Heart left ventricle (tissue), 16 donors: ENCODE data around the gene SLC1A4. TPM values are rescaled to one million over a fixed set of nuclear protein-coding genes. Genes with fewer than 3 reads are reported as not detected.

Source experiments
- ATAC-seq, 4 donors: fragments of 200-7000 bp; cut with Tn5 transposase; one replicate each; pipeline ENCODE4 v1.9.1; 2020 to 2022; ENCODE audit warnings: moderate library complexity in 4 of 4, mild to moderate bottlenecking in 3 of 4, moderate number of reproducible peaks in 1 of 4
- DNase-seq, 5 donors: peaks; one replicate each; pipeline ENCODE4 v3.0.0-alpha.2; 2020
- H3K27ac ChIP-seq, 12 donors: fragments of 200-600 bp; sonication (generic) in 4 of 12; one replicate each; pipeline versions ENCODE4 v1.5.0 to v1.8.0; 2016 to 2022; ENCODE audit warnings: mild to moderate bottlenecking in 2 of 12
- H3K27me3 ChIP-seq, 9 donors: fragments of 200-600 bp; sonication (generic) in 2 of 9; one replicate each; pipeline versions ENCODE4 v1.5.1 to v1.8.0; 2016 to 2022; ENCODE audit warnings: mild to moderate bottlenecking in 3 of 9
- H3K36me3 ChIP-seq, 9 donors: fragments of 200-600 bp; sonication (generic) in 2 of 9; one replicate each; pipeline versions ENCODE4 v1.5.0 to v1.8.0; 2018 to 2022; ENCODE audit warnings: mild to moderate bottlenecking in 2 of 9
- H3K4me1 ChIP-seq, 12 donors: fragments of 200-600 bp; sonication (generic) in 4 of 12; one replicate each; pipeline versions ENCODE4 v1.5.0 to v1.8.0; 2016 to 2022; ENCODE audit warnings: mild to moderate bottlenecking in 3 of 12
- H3K4me3 ChIP-seq, 12 donors: fragments of 200-600 bp; sonication (generic) in 4 of 12; one replicate each; pipeline versions ENCODE4 v1.5.0 to v1.8.0; 2017 to 2022; ENCODE audit warnings: mild to moderate bottlenecking in 9 of 12, moderate library complexity in 4 of 12
- H3K9me3 ChIP-seq, 12 donors: fragments of 200-600 bp; sonication (generic) in 4 of 12; one replicate each; pipeline versions ENCODE4 v1.5.0 to v1.8.0; 2016 to 2022; ENCODE audit warnings: mild to moderate bottlenecking in 1 of 12
- CTCF ChIP-seq, 12 donors: fragments of 200-600 bp; sonication (generic) in 4 of 12; IDR thresholded peaks; one replicate each; pipeline versions ENCODE4 v1.5.0 to v1.8.0; 2018 to 2022; ENCODE audit warnings: antibody characterized with exemption in 12 of 12, mild to moderate bottlenecking in 5 of 12
- POLR2A ChIP-seq, 2 donors: fragments of 450-650 bp; IDR thresholded peaks; one replicate each; pipeline ENCODE4 v1.6.1; 2017; ENCODE audit warnings: antibody characterized with exemption in 2 of 2, mild to moderate bottlenecking in 2 of 2, moderate library complexity in 2 of 2
- WGBS, 4 donors: extraction: QIAGEN DNeasy Blood & Tissue Kit in 2 of 4; methylation state at CpG; one replicate each; pipeline versions ENCODE4 v1.1.5 to v1.1.7; 2013 to 2018; 5-methylcytosine and 5-hydroxymethylcytosine counted together
- intact Hi-C, 10 donors: fragments of 100-400 bp; cut with DNase I; formaldehyde crosslinking; loops; one replicate each; pipeline versions ENCODE4 v1.11.1 to v1.14.2; 2022
- polyA plus RNA-seq, 2 donors: library from polyadenylated mRNA; stranded (reverse); fragments of 200-250 nt; gene quantifications; one replicate each; pipeline ENCODE4 v1.2.3, GENCODE V29; 2013
- total RNA-seq, 9 donors: library from RNA; depleted of rRNA in 2 of 9; stranded (reverse); fragments of >200 nt in 2 of 9; fragmentation: NEBNext Ultra II Directional in 3 of 9; extraction: Animal tissue kit (Norgen Biotek cat#: 25700) in 3 of 9; gene quantifications; one replicate each; pipeline versions ENCODE4 v1.1.0 to v1.2.4, GENCODE V29; 2016 to 2023
- donor health status: ischemic (EF 13 %, LVEDD 7.1; RV severe dilation, severe dysfunction).
- donor health status: healthy with polysubstance abuse.
- donor health status: DM: no; HTN: yes; CAD: no.
- donor health status: DM: no; HTN: no; CAD: no.
- donor health status: ischemic (EF 25% LVEDD 6.9; RV normal size, moderate dysfunction).
- donor health status: ischemic (EF 25% LVEDD 5.7; RV mildly dilated, moderate dysfunction).
- donor health status: healthy.
- donor health status: DM: yes; HTN: yes; CAD: no.
- donor health status: ischemic (EF 35%, LVEDD 5.7; RV mildly dilated, moderate dysfunction).
- donor health status: nonischemic (EF 11% LVEDD 7.7; RV severe dilation, severe dysfunction).
- donor health status: DM: yes; HTN: yes; CAD: no.
- donor health status: PGD.
- donor health status: ischemic (EF 29% LVEDD 5.4; RV normal size, mild dysfunction).
- donor health status: nonischemic (EF 23%, LVEDD 6.1; RV moderate dilation, normal function).

The SLC1A4 gene
- total and polyA plus RNA-seq, 11 donors = 3.0 to 22.4 (median 10.8) TPM

- H3K36me3 ChIP-seq = peaks cover 0 to 83% (median 45%) of the 10 kb centered on the region in 9 donors
- no peak overlapping the region for H3K4me3 ChIP-seq
- no peak for TF ChIP-seq POLR2A (IDR thresholded peaks at IDR 0.05)
- TF ChIP-seq CTCF (IDR thresholded peaks at IDR 0.05) = no peak
- ATAC-seq (no peak), DNase-seq (no peak)
- H3K9me3 ChIP-seq = no peaks in the 10 kb centered on the region
- WGBS, 4 donors = 81 to 89% (median 85%) methylated on average over 6 of the region's 6 CpGs
- peaks cover 0 to 26% (median 0%) of the 10 kb centered on the region in 12 donors for H3K4me1 ChIP-seq
- no peaks in the 10 kb centered on the region for H3K27me3 ChIP-seq
- intact Hi-C loops = no loop called here
- H3K27ac ChIP-seq = peak overlapping the region in 2 of 12 donors; percentile 28 to 55
Observed at GRCh38 chr2:65016789-65017188, 27.6 kb downstream of the SLC1A4 start.

GRCh38 chr2:65017335-65017734, 28.1 kb downstream of the SLC1A4 start:
- H3K4me1 ChIP-seq = peaks cover 0 to 26% (median 0%) of the 10 kb centered on the region in 12 donors
- peak in 2 of 5 donors; percentile 24 for DNase-seq
- no peaks in the 10 kb centered on the region for H3K27me3 ChIP-seq
- H3K27ac ChIP-seq = peak overlapping the region in 4 of 12 donors; percentile 1 to 81 (median 30)
- intact Hi-C loops = no loop called here
- ATAC-seq = peak in 2 of 4 donors; percentile 54 to 73
- 47 to 59% (median 54%) methylated on average over 4 of the region's 4 CpGs for WGBS, 4 donors
- TF ChIP-seq CTCF (IDR thresholded peaks at IDR 0.05) (peak in 9 of 12 donors; percentile 21 to 60 (median 48)), POLR2A (IDR thresholded peaks at IDR 0.05) (no peak)
- H3K36me3 ChIP-seq = peaks cover 0 to 84% (median 44%) of the 10 kb centered on the region in 9 donors
- no peak overlapping the region for H3K4me3 ChIP-seq
- no peaks in the 10 kb centered on the region for H3K9me3 ChIP-seq

- TF ChIP-seq CTCF (IDR thresholded peaks at IDR 0.05) (no peak), POLR2A (IDR thresholded peaks at IDR 0.05) (no peak)
- Histone ChIP-seq H3K9me3 (no peaks in the 10 kb centered on the region), H3K27ac (peak overlapping the region in 4 of 12 donors; percentile 16 to 81 (median 26)), H3K4me3 (no peak overlapping the region), H3K4me1 (peaks cover 0 to 26% (median 0%) of the 10 kb centered on the region in 12 donors), H3K36me3 (peaks cover 0 to 80% (median 44%) of the 10 kb centered on the region in 9 donors), H3K27me3 (no peaks in the 10 kb centered on the region)
- intact Hi-C loops = no loop called here
- ATAC-seq (peak; percentile 37 to 62 (median 48)), DNase-seq (peak in 4 of 5 donors; percentile 43 to 71 (median 56))
- WGBS, 4 donors = 89 to 99% (median 91%) methylated on average over 15 of the region's 15 CpGs
Observed at GRCh38 chr2:65018141-65018582, 29.0 kb downstream of the SLC1A4 start.

- H3K27me3 ChIP-seq = no peaks in the 10 kb centered on the region
- H3K4me1 ChIP-seq = peaks cover 0 to 26% (median 0%) of the 10 kb centered on the region in 12 donors
- ATAC-seq = no peak
- WGBS, 4 donors = 75 to 86% (median 78%) methylated on average over 1 of the region's 1 CpG
- no peak for DNase-seq
- no peak for TF ChIP-seq CTCF (IDR thresholded peaks at IDR 0.05)
- no peak for TF ChIP-seq POLR2A (IDR thresholded peaks at IDR 0.05)
- intact Hi-C loops = no loop called here
- H3K9me3 ChIP-seq = no peaks in the 10 kb centered on the region
- no peak overlapping the region for H3K4me3 ChIP-seq
- peak overlapping the region in 2 of 12 donors; percentile 26 to 81 for H3K27ac ChIP-seq
- H3K36me3 ChIP-seq = peaks cover 0 to 78% (median 47%) of the 10 kb centered on the region in 9 donors
Observed at GRCh38 chr2:65019010-65019409, 29.8 kb downstream of the SLC1A4 start.
